NCI-H1417 (cell line): ENCODE measurements around the gene CEP72.
"Not testable (repeated sequence)": the region's sequence is repeated elsewhere in the genome, so short reads cannot be mapped to it uniquely, and the experiment has no call there.

Source experiments
- DNase-seq, 3 experiments: peaks; one replicate each; lab custom pipeline; 2025; lab: John Stamatoyannopoulos, UW

The CEP72 gene

GRCh38 chr5:600886-601541, 11.1 kb upstream of the CEP72 start:
- DNase-seq, result peak; percentile 18 to 76 (median 64)

GRCh38 chr5:601771-602465, 10.2 kb upstream of the CEP72 start:
- DNase-seq, result peak in 2 of 3 experiments; percentile 43 to 51

GRCh38 chr5:602466-603035, 9.6 kb upstream of the CEP72 start:
- DNase-seq, result no peak

GRCh38 chr5:603081-603998, 8.8 kb upstream of the CEP72 start:
- DNase-seq, result no peak

- no peak for DNase-seq
Measured at GRCh38 chr5:604391-604831, 7.7 kb upstream of the CEP72 start.

GRCh38 chr5:605090-605489, 7.0 kb upstream of the CEP72 start:
- DNase-seq, result not testable (repeated sequence)

- DNase-seq, result no peak
Measured at GRCh38 chr5:606061-606460, 6.1 kb upstream of the CEP72 start.

- no peak for DNase-seq
Measured at GRCh38 chr5:606526-607399, 5.4 kb upstream of the CEP72 start.

GRCh38 chr5:607541-608428, 4.4 kb upstream of the CEP72 start:
- DNase-seq, result no peak

GRCh38 chr5:608429-609370, 3.4 kb upstream of the CEP72 start:
- DNase-seq, result no peak

GRCh38 chr5:609506-609905, 2.6 kb upstream of the CEP72 start:
- no peak for DNase-seq

- DNase-seq, result no peak
Measured at GRCh38 chr5:610011-610743, 2.0 kb upstream of the CEP72 start.

GRCh38 chr5:610744-611730, 1.1 kb upstream of the CEP72 start:
- no peak for DNase-seq

- DNase-seq, result peak in 2 of 3 experiments; percentile 70 to 72
Measured at GRCh38 chr5:612498-613424, 621 bp downstream of the CEP72 start.

- DNase-seq, result no peak
Measured at GRCh38 chr5:616484-617039, 4.4 kb downstream of the CEP72 start.

GRCh38 chr5:617896-618295, 5.8 kb downstream of the CEP72 start:
- no peak for DNase-seq
